Measurements from ENCODE around the gene NYAP1. TPM values are rescaled to one million over a fixed set of nuclear protein-coding genes. Genes with fewer than 3 reads are reported as not detected.
A peak's percentile ranks its signal among the peaks of the same experiment; 100 is the strongest.

The NYAP1 gene
- total and polyA plus RNA-seq, 2 donors from 2014 or later = 0.41 to 0.69 TPM

- no peak for TF ChIP-seq CTCF (IDR thresholded peaks at IDR 0.05; ENCODE audit: borderline replicate concordance, extremely low read depth, insufficient read depth)
- H3K27ac ChIP-seq (ENCODE audit: low read depth in 2 of 2, low read length in 2 of 2) = no peak overlapping the region
- H3K36me3 ChIP-seq (ENCODE audit: control insufficient read depth in 2 of 3, insufficient read depth in 3 of 3, low read length in 3 of 3) = peaks cover 0 to 9% (median 5%) of the 10 kb centered on the region in 3 donors
- H3K9me3 ChIP-seq (ENCODE audit: control insufficient read depth in 2 of 3, insufficient read depth in 1 of 3, low read length in 3 of 3) = no peaks in the 10 kb centered on the region
- no peaks in the 10 kb centered on the region for H3K27me3 ChIP-seq (ENCODE audit: control insufficient read depth, insufficient read depth, low read length)
- no peak overlapping the region for H3K9ac ChIP-seq (ENCODE audit: low read length in 3 of 3)
- DNase-seq (no peak), FAIRE-seq (no peak)
- peaks cover 0 to 17% (median 7%) of the 10 kb centered on the region in 3 donors for H3K4me1 ChIP-seq (ENCODE audit: control insufficient read depth in 2 of 3, insufficient read depth in 2 of 3, low read depth in 1 of 3, low read length in 3 of 3)
- intact Hi-C loops (cut with DNase I) = no loop called here
- no peak overlapping the region for H3K4me3 ChIP-seq (ENCODE audit: low read length in 3 of 3)
Observed at GRCh38 chr7:100471021-100471420, 12.7 kb upstream of the NYAP1 start.

DNA sequence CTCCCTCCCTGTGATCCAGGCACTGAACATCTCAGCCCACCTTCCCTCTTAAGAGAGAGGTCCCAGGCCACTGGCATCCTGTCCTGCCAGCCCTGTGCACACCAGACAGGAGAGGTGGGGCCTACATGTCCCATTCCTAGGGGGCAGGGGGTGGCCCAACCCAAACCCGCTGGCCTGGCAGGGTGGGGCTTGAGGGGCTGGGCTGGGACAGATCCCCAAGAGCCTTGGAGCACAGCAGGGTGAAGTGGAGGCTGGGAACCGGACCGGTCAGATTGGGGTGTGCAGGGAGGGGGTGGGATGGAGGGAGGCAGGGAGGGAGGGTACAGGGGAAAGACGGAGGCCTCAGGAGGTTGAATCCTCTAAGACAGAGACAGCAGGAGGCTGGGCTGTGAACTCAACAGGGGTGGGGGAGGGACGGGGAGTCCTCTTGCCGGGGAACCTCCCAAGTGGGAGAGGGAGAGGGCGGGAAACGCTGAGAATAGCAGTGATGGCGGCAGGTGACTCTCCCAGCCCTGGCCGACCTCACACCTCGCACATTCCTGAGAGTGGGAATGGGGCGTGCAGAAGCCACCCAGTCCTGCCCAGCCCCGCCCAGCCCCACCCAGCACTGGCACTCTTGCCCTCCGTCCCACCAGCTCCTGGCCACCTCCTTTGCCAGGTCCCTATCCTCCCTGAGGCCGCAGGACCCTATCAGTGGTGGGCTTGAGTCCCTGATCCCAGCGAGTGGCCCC lies 11.4 kb upstream of the NYAP1 start:
- no peaks in the 10 kb centered on the region for H3K9me3 ChIP-seq (ENCODE audit: control insufficient read depth in 2 of 3, insufficient read depth in 1 of 3, low read length in 3 of 3)
- peaks cover 0 to 29% (median 14%) of the 10 kb centered on the region in 3 donors for H3K4me1 ChIP-seq (ENCODE audit: control insufficient read depth in 2 of 3, insufficient read depth in 2 of 3, low read depth in 1 of 3, low read length in 3 of 3)
- TF ChIP-seq CTCF (IDR thresholded peaks at IDR 0.05; ENCODE audit: borderline replicate concordance, extremely low read depth, insufficient read depth) = no peak
- FAIRE-seq (no peak), DNase-seq (peak in 1 of 5 donors; percentile 80)
- H3K27ac ChIP-seq (ENCODE audit: low read depth in 2 of 2, low read length in 2 of 2) = no peak overlapping the region
- no peak overlapping the region for H3K4me3 ChIP-seq (ENCODE audit: low read length in 3 of 3)
- H3K9ac ChIP-seq (ENCODE audit: low read length in 3 of 3) = no peak overlapping the region
- H3K27me3 ChIP-seq (ENCODE audit: control insufficient read depth, insufficient read depth, low read length) = no peaks in the 10 kb centered on the region
- intact Hi-C loops (cut with DNase I) = no loop called here
- H3K36me3 ChIP-seq (ENCODE audit: control insufficient read depth in 2 of 3, insufficient read depth in 3 of 3, low read length in 3 of 3) = peaks cover 0 to 9% (median 3%) of the 10 kb centered on the region in 3 donors

GRCh38 chr7:100472854-100473499 lies 10.8 kb upstream of the NYAP1 start:
- FAIRE-seq = no peak
- Histone ChIP-seq H3K9ac (ENCODE audit: low read length in 3 of 3) (peak overlapping the region in 2 of 3 donors; percentile 10 to 53), H3K4me3 (ENCODE audit: low read length in 3 of 3) (no peak overlapping the region)

More at GRCh38 chr7:100472854-100473499, 10.8 kb upstream of the NYAP1 start:
- Histone ChIP-seq H3K27ac (ENCODE audit: low read depth in 2 of 2, low read length in 2 of 2) (peak overlapping the region in 1 of 2 donors; percentile 52), H3K4me1 (ENCODE audit: control insufficient read depth in 2 of 3, insufficient read depth in 2 of 3, low read depth in 1 of 3, low read length in 3 of 3) (peaks cover 0 to 31% (median 14%) of the 10 kb centered on the region in 3 donors), H3K36me3 (ENCODE audit: control insufficient read depth in 2 of 3, insufficient read depth in 3 of 3, low read length in 3 of 3) (peaks cover 0 to 9% (median 2%) of the 10 kb centered on the region in 3 donors), H3K9me3 (ENCODE audit: control insufficient read depth in 2 of 3, insufficient read depth in 1 of 3, low read length in 3 of 3) (no peaks in the 10 kb centered on the region), H3K27me3 (ENCODE audit: control insufficient read depth, insufficient read depth, low read length) (no peaks in the 10 kb centered on the region)
- peak in 1 of 5 donors; percentile 73 for DNase-seq
- intact Hi-C loops (cut with DNase I) = no loop called here
- TF ChIP-seq CTCF (IDR thresholded peaks at IDR 0.05; ENCODE audit: borderline replicate concordance, extremely low read depth, insufficient read depth) = no peak

Measured in kidney (tissue), 14 donors.